HEK293 (cell line): ENCODE data around the gene VEPH1.

ENCODE experiments used
- CTCF ChIA-PET: fragments of 350-600 bp; formaldehyde crosslinking; extraction: SDS; loops from one replicate; lab custom pipeline; 2021; ENCODE audit warnings: antibody characterized with exemption; lab: Yijun Ruan, JAX
- POLR2A ChIA-PET: fragments of 300-600 bp; formaldehyde crosslinking; extraction: SDS; loops from one replicate; lab custom pipeline; 2020; ENCODE audit warnings: antibody characterized with exemption, inconsistent platforms; lab: Yijun Ruan, JAX
- H3K27ac ChIP-seq: fragments of 200-500 bp; sonication (Bioruptor generic); 2 replicates; pipeline ENCODE4 v1.5.1; 2014; ENCODE audit warnings: low read depth, low read length, control low read depth, inconsistent platforms; ENCODE audit errors: extremely low read depth
- H3K36me3 ChIP-seq, 2 experiments: fragments of 200-500 bp in 1 of 2; sonication (Bioruptor generic) in 1 of 2; 1 replicate in 1 of 2; 2 replicates in 1 of 2; pipeline ENCODE4 v1.5.1; 2014 to 2017; ENCODE audit warnings: inconsistent platforms in 2 of 2, low read length in 2 of 2; ENCODE audit not compliant: control insufficient read depth in 2 of 2, insufficient read depth in 1 of 2
- H3K4me1 ChIP-seq: fragments of 200-500 bp; sonication (Bioruptor generic); 2 replicates; pipeline ENCODE4 v1.5.1; 2014; ENCODE audit warnings: mild to moderate bottlenecking, low read length, inconsistent platforms; ENCODE audit not compliant: control insufficient read depth, insufficient read depth
- H3K4me3 ChIP-seq: 2 replicates; pipeline ENCODE4 v1.5.1; 2011; ENCODE audit warnings: low read depth, mild to moderate bottlenecking, control low read depth, low read length, moderate library complexity
- H3K9me3 ChIP-seq: fragments of 200-500 bp; sonication (Bioruptor generic); 2 replicates; pipeline ENCODE4 v1.5.1; 2014; ENCODE audit warnings: low read depth, low read length, inconsistent platforms; ENCODE audit not compliant: control insufficient read depth, insufficient read depth
- KLF1 ChIP-seq: fragments of 450-650 bp; formaldehyde crosslinking; IDR thresholded peaks from 2 replicates; pipeline ENCODE4 v1.5.1; 2016; ENCODE audit warnings: missing biosample characterization, missing genetic modification characterization
- PRDM10 ChIP-seq: fragments of 450-650 bp; formaldehyde crosslinking; IDR thresholded peaks from 2 replicates; pipeline ENCODE4 v1.5.1; 2016; ENCODE audit warnings: missing biosample characterization, missing genetic modification characterization
- TCF7L2 ChIP-seq: IDR thresholded peaks from 2 replicates; pipeline ENCODE4 v1.6.1; 2011; ENCODE audit warnings: low read depth, mild to moderate bottlenecking, inconsistent platforms, low read length, moderate library complexity, borderline replicate concordance
- ZEB2 ChIP-seq: fragments of 450-650 bp; formaldehyde crosslinking; IDR thresholded peaks from 2 replicates; pipeline ENCODE4 v1.5.1; 2016; ENCODE audit warnings: missing biosample characterization, missing genetic modification characterization
- ZFP37 ChIP-seq: fragments of 450-650 bp; formaldehyde crosslinking; IDR thresholded peaks from 2 replicates; pipeline ENCODE4 v1.5.1; 2016; ENCODE audit warnings: missing biosample characterization, missing genetic modification characterization
- ZNF148 ChIP-seq: fragments of 450-650 bp; formaldehyde crosslinking; IDR thresholded peaks from 2 replicates; pipeline ENCODE4 v1.5.0; 2017; ENCODE audit warnings: missing biosample characterization, missing genetic modification characterization, borderline replicate concordance
- ZNF155 ChIP-seq: fragments of 450-650 bp; formaldehyde crosslinking; IDR thresholded peaks from 2 replicates; pipeline ENCODE4 v1.5.1; 2016; ENCODE audit warnings: missing biosample characterization, missing genetic modification characterization
- ZNF175 ChIP-seq: fragments of 450-650 bp; formaldehyde crosslinking; IDR thresholded peaks from 2 replicates; pipeline ENCODE4 v1.5.1; 2016; ENCODE audit warnings: missing biosample characterization, missing genetic modification characterization
- ZNF18 ChIP-seq: fragments of 450-650 bp; formaldehyde crosslinking; IDR thresholded peaks from 2 replicates; pipeline ENCODE4 v1.5.1; 2016; ENCODE audit warnings: missing biosample characterization, missing genetic modification characterization
- ZNF2 ChIP-seq: fragments of 450-650 bp; formaldehyde crosslinking; IDR thresholded peaks from 2 replicates; pipeline ENCODE4 v1.5.1; 2016; ENCODE audit warnings: missing biosample characterization, missing genetic modification characterization
- ZNF302 ChIP-seq: fragments of 450-650 bp; formaldehyde crosslinking; IDR thresholded peaks from 2 replicates; pipeline ENCODE4 v1.5.1; 2016; ENCODE audit warnings: missing biosample characterization, missing genetic modification characterization, low read depth
- ZNF341 ChIP-seq: fragments of 450-650 bp; formaldehyde crosslinking; IDR thresholded peaks from 2 replicates; pipeline ENCODE4; 2016; ENCODE audit warnings: low read depth, missing biosample characterization, missing genetic modification characterization
- ZNF416 ChIP-seq: fragments of 450-650 bp; formaldehyde crosslinking; IDR thresholded peaks from 2 replicates; pipeline ENCODE4 v1.5.1; 2016; ENCODE audit warnings: missing biosample characterization, missing genetic modification characterization
- ZNF561 ChIP-seq: fragments of 450-650 bp; IDR thresholded peaks from 2 replicates; pipeline ENCODE4 v1.5.1; 2018; ENCODE audit warnings: missing biosample characterization, missing genetic modification characterization, borderline replicate concordance
- ZNF624 ChIP-seq: fragments of 450-650 bp; formaldehyde crosslinking; IDR thresholded peaks from 2 replicates; pipeline ENCODE4 v1.5.1; 2017; ENCODE audit warnings: missing biosample characterization, missing genetic modification characterization
- ZNF645 ChIP-seq: fragments of 450-650 bp; formaldehyde crosslinking; IDR thresholded peaks from 2 replicates; pipeline ENCODE4; 2016; ENCODE audit warnings: missing biosample characterization, missing genetic modification characterization
- ZNF776 ChIP-seq: fragments of 450-650 bp; formaldehyde crosslinking; IDR thresholded peaks from 2 replicates; pipeline ENCODE4 v1.5.0; 2017; ENCODE audit warnings: missing biosample characterization, missing genetic modification characterization, borderline replicate concordance
- ZNF830 ChIP-seq: fragments of 450-650 bp; IDR thresholded peaks from 2 replicates; pipeline ENCODE4 v1.5.0; 2018; ENCODE audit warnings: missing biosample characterization, missing genetic modification characterization, low read depth, mild to moderate bottlenecking, moderate library complexity
- ZNF843 ChIP-seq: fragments of 450-650 bp; formaldehyde crosslinking; IDR thresholded peaks from 2 replicates; pipeline ENCODE4 v1.5.1; 2016; ENCODE audit warnings: missing biosample characterization, missing genetic modification characterization
- TF ChIP-seq, protein P1 (sequence below): fragments of 450-650 bp; formaldehyde crosslinking; IDR thresholded peaks from 2 replicates; pipeline ENCODE4 v1.5.1; 2016; ENCODE audit warnings: missing biosample characterization, missing genetic modification characterization
- TF ChIP-seq, protein P2 (sequence below): fragments of 450-650 bp; formaldehyde crosslinking; IDR thresholded peaks from 2 replicates; pipeline ENCODE4 v1.5.1; 2016; ENCODE audit warnings: missing biosample characterization, missing genetic modification characterization
- TF ChIP-seq, protein P3 (sequence below): sonication (generic); formaldehyde crosslinking; IDR thresholded peaks from 2 replicates; pipeline ENCODE4 v1.8.1; 2022; ENCODE audit warnings: mild to moderate bottlenecking, moderate library complexity, missing genetic modification reagents

Gene VEPH1

GRCh38 chr3:157388976-157389375, 114.2 kb downstream of the VEPH1 start (continued):
- TF ChIP-seq, protein P1, sequence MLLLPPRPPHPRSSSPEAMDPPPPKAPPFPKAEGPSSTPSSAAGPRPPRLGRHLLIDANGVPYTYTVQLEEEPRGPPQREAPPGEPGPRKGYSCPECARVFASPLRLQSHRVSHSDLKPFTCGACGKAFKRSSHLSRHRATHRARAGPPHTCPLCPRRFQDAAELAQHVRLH (tag by site-specific recombination) = no peak
- TF ChIP-seq ZNF18 (tag by site-specific recombination) (no peak), ZNF561 (tag by site-specific recombination) (no peak), ZNF302 (tag by site-specific recombination) (no peak), PRDM10 (no peak), ZFP37 (tag by site-specific recombination) (no peak), ZNF645 (no peak), KLF1 (tag by site-specific recombination) (no peak), ZNF776 (no peak)
- TF ChIP-seq, all 188 proteins: peak for 0

- POLR2A ChIA-PET = no interaction called here
- no peak for TF ChIP-seq ZNF148
- TF ChIP-seq, protein P2, sequence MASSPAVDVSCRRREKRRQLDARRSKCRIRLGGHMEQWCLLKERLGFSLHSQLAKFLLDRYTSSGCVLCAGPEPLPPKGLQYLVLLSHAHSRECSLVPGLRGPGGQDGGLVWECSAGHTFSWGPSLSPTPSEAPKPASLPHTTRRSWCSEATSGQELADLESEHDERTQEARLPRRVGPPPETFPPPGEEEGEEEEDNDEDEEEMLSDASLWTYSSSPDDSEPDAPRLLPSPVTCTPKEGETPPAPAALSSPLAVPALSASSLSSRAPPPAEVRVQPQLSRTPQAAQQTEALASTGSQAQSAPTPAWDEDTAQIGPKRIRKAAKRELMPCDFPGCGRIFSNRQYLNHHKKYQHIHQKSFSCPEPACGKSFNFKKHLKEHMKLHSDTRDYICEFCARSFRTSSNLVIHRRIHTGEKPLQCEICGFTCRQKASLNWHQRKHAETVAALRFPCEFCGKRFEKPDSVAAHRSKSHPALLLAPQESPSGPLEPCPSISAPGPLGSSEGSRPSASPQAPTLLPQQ (tag by site-specific recombination) = no peak
- no peak for TF ChIP-seq ZNF341 (tag by site-specific recombination)
- TF ChIP-seq ZNF2 (tag by site-specific recombination) = no peak
- TF ChIP-seq ZEB2 (tag by site-specific recombination) = no peak
- TF ChIP-seq ZNF155 (tag by site-specific recombination) = no peak
- no peak for TF ChIP-seq ZNF830 (tag by site-specific recombination)
- TF ChIP-seq TCF7L2 = no peak
- no peak for TF ChIP-seq ZNF624 (tag by site-specific recombination)
- TF ChIP-seq ZNF843 = no peak
- TF ChIP-seq ZNF175 (tag by site-specific recombination) = no peak
- TF ChIP-seq, protein P3, sequence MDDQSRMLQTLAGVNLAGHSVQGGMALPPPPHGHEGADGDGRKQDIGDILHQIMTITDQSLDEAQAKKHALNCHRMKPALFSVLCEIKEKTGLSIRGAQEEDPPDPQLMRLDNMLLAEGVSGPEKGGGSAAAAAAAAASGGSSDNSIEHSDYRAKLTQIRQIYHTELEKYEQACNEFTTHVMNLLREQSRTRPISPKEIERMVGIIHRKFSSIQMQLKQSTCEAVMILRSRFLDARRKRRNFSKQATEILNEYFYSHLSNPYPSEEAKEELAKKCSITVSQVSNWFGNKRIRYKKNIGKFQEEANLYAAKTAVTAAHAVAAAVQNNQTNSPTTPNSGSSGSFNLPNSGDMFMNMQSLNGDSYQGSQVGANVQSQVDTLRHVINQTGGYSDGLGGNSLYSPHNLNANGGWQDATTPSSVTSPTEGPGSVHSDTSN (CRISPR knock-in tag) = no peak
- TF ChIP-seq ZNF416 (tag by site-specific recombination) = no peak
- TF ChIP-seq, all 188 proteins: peak for 0
- Histone ChIP-seq H3K4me1 (no peaks in the 10 kb centered on the region), H3K9me3 (no peaks in the 10 kb centered on the region), H3K27ac (no peak overlapping the region), H3K4me3 (no peak overlapping the region), H3K36me3 (no peaks in the 10 kb centered on the region)
- CTCF ChIA-PET = no interaction called here
Measured at GRCh38 chr3:157387708-157388435, 115.3 kb downstream of the VEPH1 start.
